CD14-positive monocyte (primary cell): ENCODE data around the gene SLC26A1. TPM values are rescaled to one million over a fixed set of nuclear protein-coding genes. Genes with fewer than 3 reads are reported as not detected.
A peak's percentile ranks its signal among the peaks of the same experiment; 100 is the strongest.

ENCODE experiments used
- DNase-seq, 3 donors: peaks; one replicate each; pipeline ENCODE4 v3.0.0-alpha.2; 2011 to 2022
- H2AFZ ChIP-seq: 2 replicates; pipeline ENCODE4 v1.6.0; 2012; ENCODE audit warnings: mild to moderate bottlenecking, low read depth, low read length, inconsistent platforms; ENCODE audit not compliant: insufficient read depth, poor library complexity, severe bottlenecking
- H3K27ac ChIP-seq, 2 donors: 1 replicate in 1 of 2; 2 replicates in 1 of 2; pipeline ENCODE4 v1.5.1; 2012 to 2013; ENCODE audit warnings: low read length in 2 of 2, control low read depth in 1 of 2, inconsistent platforms in 1 of 2, low read depth in 1 of 2, mild to moderate bottlenecking in 1 of 2
- H3K27me3 ChIP-seq, 2 donors: one replicate each; pipeline versions ENCODE4 v1.6.0 to v1.6.1; 2011 to 2013; ENCODE audit warnings: low read length in 2 of 2; ENCODE audit not compliant: control insufficient read depth in 2 of 2, insufficient read depth in 2 of 2
- H3K36me3 ChIP-seq, 2 donors: replicated peaks in 1 of 2; 1 replicate in 1 of 2; 2 replicates in 1 of 2; pipeline versions ENCODE4 v1.5.1 to v1.6.1; 2012 to 2013; ENCODE audit warnings: low read length in 2 of 2, control low read depth in 1 of 2, inconsistent platforms in 1 of 2, mild to moderate bottlenecking in 1 of 2; ENCODE audit not compliant: insufficient read depth in 2 of 2, control insufficient read depth in 1 of 2
- H3K4me1 ChIP-seq, 2 donors: 1 replicate in 1 of 2; 2 replicates in 1 of 2; pipeline versions ENCODE4 v1.5.1 to v1.6.1; 2012 to 2013; ENCODE audit warnings: low read length in 2 of 2, control low read depth in 1 of 2, inconsistent platforms in 1 of 2, mild to moderate bottlenecking in 1 of 2, moderate library complexity in 1 of 2; ENCODE audit not compliant: insufficient read depth in 2 of 2, control insufficient read depth in 1 of 2
- H3K4me2 ChIP-seq: replicated peaks from 2 replicates; pipeline ENCODE3; 2012; ENCODE audit warnings: low read length, moderate library complexity, mild to moderate bottlenecking; ENCODE audit not compliant: poor library complexity, severe bottlenecking; ENCODE audit errors: extremely low read depth
- H3K4me3 ChIP-seq, 3 experiments: fragments of 200-600 bp in 1 of 3; sonication (generic) in 1 of 3; replicated peaks in 1 of 3; 1 replicate in 2 of 3; 2 replicates in 1 of 3; pipeline ENCODE4 v1.5.1; 2011 to 2013; ENCODE audit warnings: low read length in 3 of 3, mild to moderate bottlenecking in 3 of 3, control low read depth in 2 of 3, low read depth in 2 of 3, inconsistent platforms in 1 of 3, moderate library complexity in 1 of 3
- H3K79me2 ChIP-seq: 2 replicates; pipeline ENCODE4 v1.6.0; 2012; ENCODE audit warnings: mild to moderate bottlenecking, control low read depth, inconsistent platforms, low read length, moderate library complexity; ENCODE audit not compliant: insufficient read depth
- H3K9ac ChIP-seq: 2 replicates; pipeline ENCODE4 v1.6.0; 2017; ENCODE audit warnings: low read length, mild to moderate bottlenecking; ENCODE audit not compliant: insufficient read depth, poor library complexity, severe bottlenecking
- H3K9me3 ChIP-seq, 2 donors: replicated peaks in 1 of 2; 1 replicate in 1 of 2; 2 replicates in 1 of 2; pipeline versions ENCODE4 v1.5.1 to v1.6.1; 2012 to 2013; ENCODE audit warnings: low read length in 2 of 2, control low read depth in 1 of 2; ENCODE audit not compliant: control insufficient read depth in 1 of 2, insufficient read depth in 1 of 2
- H4K20me1 ChIP-seq: 2 replicates; pipeline ENCODE4 v1.6.0; 2012; ENCODE audit warnings: mild to moderate bottlenecking, low read length, control low read depth, moderate library complexity; ENCODE audit not compliant: insufficient read depth
- H3K27ac Mint-ChIP-seq, 7 donors: one replicate each; pipeline ENCODE4 v1.8.0; 2020; ENCODE audit warnings: mild to moderate bottlenecking in 7 of 7, mixed read lengths in 7 of 7, moderate library complexity in 6 of 7, inconsistent platforms in 2 of 7
- H3K27me3 Mint-ChIP-seq, 3 donors: one replicate each; pipeline ENCODE4 v1.8.0; 2021 to 2022; ENCODE audit warnings: low read depth in 3 of 3, mild to moderate bottlenecking in 3 of 3, mixed read lengths in 3 of 3, moderate library complexity in 3 of 3, inconsistent platforms in 1 of 3
- H3K36me3 Mint-ChIP-seq, 2 donors: one replicate each; pipeline ENCODE4 v1.8.0; 2020; ENCODE audit warnings: mixed read lengths in 2 of 2, inconsistent platforms in 1 of 2, mild to moderate bottlenecking in 1 of 2
- H3K4me1 Mint-ChIP-seq: one replicate; pipeline ENCODE4 v1.8.0; 2020; ENCODE audit warnings: mild to moderate bottlenecking, mixed read lengths
- H3K4me3 Mint-ChIP-seq, 2 donors: one replicate each; pipeline ENCODE4 v1.8.0; 2020; ENCODE audit warnings: mild to moderate bottlenecking in 2 of 2, mixed read lengths in 2 of 2, moderate library complexity in 1 of 2
- H3K9me3 Mint-ChIP-seq, 7 donors: one replicate each; pipeline ENCODE4 v1.8.0; 2020 to 2022; ENCODE audit warnings: mixed read lengths in 7 of 7, mild to moderate bottlenecking in 6 of 7, moderate library complexity in 6 of 7, inconsistent platforms in 2 of 7
- CTCF ChIP-seq: fragments of 200-600 bp; IDR thresholded peaks from one replicate; pipeline ENCODE4 v1.8.0; 2022; ENCODE audit warnings: antibody characterized with exemption, mild to moderate bottlenecking
- WGBS: methylation state at CpG from one replicate; pipeline ENCODE4 v1.1.5; 2013; ENCODE audit warnings: missing lambda C conversion rate; ENCODE audit not compliant: insufficient coverage; 5-methylcytosine and 5-hydroxymethylcytosine counted together
- intact Hi-C, 2 donors: fragments of 100-400 bp; cut with micrococcal nuclease; formaldehyde crosslinking; loops; one replicate each; pipeline versions ENCODE4 v1.15.0 to v1.15.1; 2023
- polyA plus RNA-seq, 3 donors: library from polyadenylated mRNA; depleted of rRNA in 1 of 3; unstranded in 2 of 3; stranded (reverse) in 1 of 3; fragments of 300-500 nt in 2 of 3; fragments of >200 nt in 1 of 3; fragmentation: Illumina TruSeq in 2 of 3; gene quantifications; 1 replicate in 2 of 3; 2 replicates in 1 of 3; pipeline ENCODE4 v1.2.3, GENCODE V29; 2012 to 2021

SLC26A1 gene
- polyA plus RNA-seq, 3 donors = 0.16 to 0.37 (median 0.18) TPM

GRCh38 chr4:1036095-1036494, 42.9 kb upstream of the SLC26A1 start:
- H3K4me1 Mint-ChIP-seq = no peaks in the 10 kb centered on the region
- Histone ChIP-seq H4K20me1 (no peaks in the 10 kb centered on the region), H3K9ac (no peak overlapping the region), H3K27ac (no peak overlapping the region), H3K9me3 (no peaks in the 10 kb centered on the region), H3K4me3 (no peak overlapping the region), H2AFZ (no peak overlapping the region), H3K4me2 (no peak overlapping the region), H3K79me2 (no peaks in the 10 kb centered on the region), H3K4me1 (no peaks in the 10 kb centered on the region), H3K36me3 (no peaks in the 10 kb centered on the region), H3K27me3 (no peaks in the 10 kb centered on the region)
- peaks cover 4 to 14% (median 5%) of the 10 kb centered on the region in 3 donors for H3K27me3 Mint-ChIP-seq
- no peaks in the 10 kb centered on the region for H3K36me3 Mint-ChIP-seq
- 93% methylated on average over 14 of the region's 15 CpGs for WGBS
- no peak overlapping the region for H3K27ac Mint-ChIP-seq
- no peak for TF ChIP-seq CTCF
- H3K4me3 Mint-ChIP-seq = no peak overlapping the region
- no peaks in the 10 kb centered on the region for H3K9me3 Mint-ChIP-seq
- intact Hi-C loops = no loop called here
- DNase-seq = no peak

DNA sequence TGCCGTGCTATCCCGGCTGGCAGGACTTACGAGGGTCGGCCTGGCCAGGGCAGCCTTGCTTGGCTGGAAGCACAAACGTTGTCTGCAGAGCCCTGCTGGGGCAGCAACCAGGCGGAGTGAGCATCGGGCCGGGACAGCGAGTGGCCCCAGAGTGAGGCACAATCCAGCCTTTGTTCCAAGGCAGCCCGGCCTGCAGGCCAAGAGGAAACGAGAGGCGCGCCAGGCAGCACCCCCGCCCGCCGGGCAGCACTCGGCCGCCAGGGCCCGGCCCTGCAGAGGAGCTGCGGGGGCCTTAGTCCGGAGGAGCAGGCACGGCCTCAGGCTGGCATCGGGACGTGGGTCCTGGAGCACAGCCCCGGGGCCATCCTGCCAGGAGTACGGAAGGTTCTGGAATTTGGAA, 42.3 kb upstream of the SLC26A1 start:
- Mint-ChIP-seq H3K27me3 (peaks cover 4 to 14% (median 5%) of the 10 kb centered on the region in 3 donors), H3K4me1 (no peaks in the 10 kb centered on the region), H3K36me3 (no peaks in the 10 kb centered on the region), H3K4me3 (no peak overlapping the region), H3K9me3 (no peaks in the 10 kb centered on the region), H3K27ac (peak overlapping the region in 2 of 7 donors; percentile 62 to 68)
- TF ChIP-seq CTCF = no peak
- H3K27me3 ChIP-seq = no peaks in the 10 kb centered on the region
- no peaks in the 10 kb centered on the region for H3K4me1 ChIP-seq
- no peak overlapping the region for H3K4me3 ChIP-seq
- no peak overlapping the region for H2AFZ ChIP-seq
- H3K9me3 ChIP-seq = no peaks in the 10 kb centered on the region
- intact Hi-C loops = no loop called here
- WGBS = 92% methylated on average over 26 of the region's 26 CpGs
- H3K27ac ChIP-seq = no peak overlapping the region
- no peak for DNase-seq
- H3K36me3 ChIP-seq = no peaks in the 10 kb centered on the region
- no peaks in the 10 kb centered on the region for H3K79me2 ChIP-seq
- no peak overlapping the region for H3K4me2 ChIP-seq
- H4K20me1 ChIP-seq = no peaks in the 10 kb centered on the region
- H3K9ac ChIP-seq = no peak overlapping the region
